ENCODE data around the gene TENM4. TPM values are rescaled to one million over a fixed set of nuclear protein-coding genes. Genes with fewer than 3 reads are reported as not detected.
A peak's percentile ranks its signal among the peaks of the same experiment; 100 is the strongest.

TENM4 gene
- total and polyA plus RNA-seq, 10 of the 15 experiments (the other 5 are each of a cell fraction or from before 2014, with no cell fraction given): 0.03 to 0.12 (median 0.06) TPM; not detected in 7

DNA sequence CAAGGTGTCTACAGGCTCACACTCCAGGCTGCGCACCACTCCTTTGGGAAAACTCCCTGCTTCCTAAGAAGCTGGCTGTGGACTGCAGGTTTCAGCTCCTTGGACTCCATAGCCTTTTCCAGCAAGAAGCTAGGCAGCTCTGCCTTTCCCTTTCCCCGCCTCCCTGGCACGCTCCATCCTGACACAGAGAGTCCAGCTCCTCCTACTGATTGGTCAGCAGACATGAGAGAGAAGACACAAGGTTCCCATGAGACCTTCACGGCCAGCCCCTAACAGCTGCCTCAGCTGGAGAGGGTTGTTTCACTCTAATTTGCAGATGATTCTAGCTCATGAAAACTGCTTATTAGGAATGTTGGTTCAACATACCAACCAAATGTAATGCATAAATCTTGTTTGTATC is 27.6 kb downstream of the TENM4 start:
- H3K9ac ChIP-seq (ENCODE audit: control insufficient read depth, insufficient read depth, low read length): no peak overlapping the region
- H3K27me3 ChIP-seq (replicated peaks in 1 of 2; ENCODE audit: control insufficient read depth in 2 of 2, insufficient read depth in 2 of 2, low read length in 1 of 2): no peaks in the 10 kb centered on the region; a peak in 1 of 4 replicates
- H2AFZ ChIP-seq (ENCODE audit: control insufficient read depth, low read depth, low read length): no peak overlapping the region
- intact Hi-C loops (cut with micrococcal nuclease; ENCODE audit: unreplicated experiment) (no loop called here), in situ Hi-C loops (cut with MboI) (no loop called here)
- no TSS peak for BruUV-seq (replicated peaks)
- 0% methylated on average over 4 of the region's 4 CpGs for WGBS (ENCODE audit: insufficient coverage, insufficient replicate concordance, low lambda C conversion rate, missing lambda C conversion rate)
- FAIRE-seq: no peak
- H3K4me2 ChIP-seq (ENCODE audit: control insufficient read depth, insufficient read depth): no peak overlapping the region
- H3K36me3 ChIP-seq (ENCODE audit: control insufficient read depth in 2 of 2, insufficient read depth in 2 of 2, low read length in 1 of 2): no peaks in the 10 kb centered on the region
- no peaks in the 10 kb centered on the region for H4K20me1 ChIP-seq (ENCODE audit: control insufficient read depth, insufficient read depth)
- H3K79me2 ChIP-seq (ENCODE audit: control insufficient read depth, insufficient read depth, low read length): no peaks in the 10 kb centered on the region
- ChIA-PET POLR2A (interaction anchor here (0.6 to 1.0 kb wide), 2 partner anchors 8 to 15 kb away, joined by 3 to 6 read pairs; no protein-coding TSS in a partner anchor), CTCF (interaction anchor here (0.6 to 1.8 kb wide), 2 partner anchors 13 to 1607 kb away, joined by 3 to 6 read pairs; no protein-coding TSS in a partner anchor), SMC1A (ENCODE audit: uncharacterized antibody, unreplicated experiment) (interaction anchor here (0.6 to 1.6 kb wide), 4 partner anchors 11 to 131 kb away, joined by 3 to 6 read pairs (median 4); no protein-coding TSS in a partner anchor), RAD21 (ENCODE audit: unreplicated experiment) (no interaction called here)
- H3K4me1 ChIP-seq (ENCODE audit: control insufficient read depth, insufficient read depth, low read length): no peaks in the 10 kb centered on the region
- H3K9me3 ChIP-seq (replicated peaks; ENCODE audit: control insufficient read depth, insufficient read depth, low read length): no peaks in the 10 kb centered on the region
- DNase-seq (ENCODE audit: low read depth, low spot score): no peak
- no peak overlapping the region for H3K27ac ChIP-seq (ENCODE audit: control insufficient read depth, insufficient read depth)
- no peak overlapping the region for H3K4me3 ChIP-seq
- ATAC-seq: peak; percentile 50; the same call in 2 of the 3 replicates
- TF ChIP-seq PAX8 (IDR thresholded peaks at IDR 0.05) (no peak), BHLHE40 (IDR thresholded peaks at IDR 0.05; ENCODE audit: borderline replicate concordance in 1 of 2, low read depth in 2 of 2, low read length in 1 of 2) (peak in 1 of 2 experiments; percentile 21; a peak in 1 of 4 replicates), MEF2B (IDR thresholded peaks at IDR 0.05; ENCODE audit: partially characterized antibody, poor library complexity, severe bottlenecking) (peak; percentile 11)

DNA sequence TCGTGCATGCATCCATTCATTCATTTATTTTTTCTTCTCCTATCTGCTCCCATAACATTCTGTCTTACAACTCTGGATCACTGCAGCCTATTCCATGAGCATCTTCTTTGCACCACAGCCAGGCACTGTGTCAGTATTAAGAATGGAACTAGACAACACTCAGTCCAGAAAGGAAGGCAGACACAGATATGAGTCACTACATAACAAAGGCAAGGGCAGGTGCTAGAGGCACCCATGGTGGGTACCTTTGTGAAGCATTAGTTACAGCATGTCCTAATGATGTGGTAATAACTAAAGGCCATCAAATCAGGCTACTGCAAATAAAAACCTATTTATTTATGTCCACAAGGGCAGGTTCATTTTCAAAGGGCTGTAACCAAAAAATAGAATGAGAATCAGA is 28.1 kb downstream of the TENM4 start:
- CTCF ChIA-PET: interaction anchor here (0.6 kb wide), 1 partner anchor 1607 kb away, joined by 3 read pairs; no protein-coding TSS in a partner anchor
- Histone ChIP-seq H3K9me3 (replicated peaks; ENCODE audit: control insufficient read depth, insufficient read depth, low read length) (no peaks in the 10 kb centered on the region), H3K4me3 (no peak overlapping the region), H3K4me1 (ENCODE audit: control insufficient read depth, insufficient read depth, low read length) (no peaks in the 10 kb centered on the region), H4K20me1 (ENCODE audit: control insufficient read depth, insufficient read depth) (no peaks in the 10 kb centered on the region), H3K9ac (ENCODE audit: control insufficient read depth, insufficient read depth, low read length) (no peak overlapping the region), H3K27me3 (replicated peaks in 1 of 2; ENCODE audit: control insufficient read depth in 2 of 2, insufficient read depth in 2 of 2, low read length in 1 of 2) (no peaks in the 10 kb centered on the region; a peak in 1 of 4 replicates), H3K79me2 (ENCODE audit: control insufficient read depth, insufficient read depth, low read length) (no peaks in the 10 kb centered on the region), H3K36me3 (ENCODE audit: control insufficient read depth in 2 of 2, insufficient read depth in 2 of 2, low read length in 1 of 2) (no peaks in the 10 kb centered on the region), H3K4me2 (ENCODE audit: control insufficient read depth, insufficient read depth) (no peak overlapping the region), H2AFZ (ENCODE audit: control insufficient read depth, low read depth, low read length) (no peak overlapping the region), H3K27ac (ENCODE audit: control insufficient read depth, insufficient read depth) (no peak overlapping the region)
- intact Hi-C loops (cut with micrococcal nuclease; ENCODE audit: unreplicated experiment) (no loop called here), in situ Hi-C loops (cut with MboI) (no loop called here)
- SMC1A ChIA-PET (ENCODE audit: uncharacterized antibody, unreplicated experiment): interaction anchor here (1.0 to 1.6 kb wide), 4 partner anchors 11 to 80 kb away, joined by 3 to 6 read pairs (median 4); no protein-coding TSS in a partner anchor
- FAIRE-seq: no peak
- RAD21 ChIA-PET (ENCODE audit: unreplicated experiment): no interaction called here
- TF ChIP-seq MTA2 (IDR thresholded peaks at IDR 0.05; ENCODE audit: low read depth): 0 out of 2 replicates have a peak, but pooled peaks have one; percentile 20
- TF ChIP-seq BMI1 (IDR thresholded peaks at IDR 0.05; ENCODE audit: borderline replicate concordance): no peak
- peak in 1 of 2 experiments; percentile 25; a peak in 1 of 4 replicates for TF ChIP-seq IKZF2 (IDR thresholded peaks at IDR 0.05)
- no peak for DNase-seq (ENCODE audit: low read depth, low spot score)
- peak; percentile 88 for ATAC-seq
- POLR2A ChIA-PET: interaction anchor here (1.0 kb wide), 1 partner anchor 8 kb away, joined by 3 read pairs; no protein-coding TSS in a partner anchor
- no TSS peak for BruUV-seq (replicated peaks)
- 0% methylated on average over 1 of the region's 1 CpG for WGBS (ENCODE audit: insufficient coverage, insufficient replicate concordance, low lambda C conversion rate, missing lambda C conversion rate)
